HCT116 (cell line): ENCODE data around the gene WDSUB1. TPM values are rescaled to one million over a fixed set of nuclear protein-coding genes. Genes with fewer than 3 reads are reported as not detected.

Experiments used
- ATAC-seq: fragments of 200-7000 bp; cut with Tn5 transposase; 2 replicates; pipeline ENCODE4 v1.9.1; 2020; ENCODE audit warnings: mild to moderate bottlenecking, moderate library complexity
- BruUV-seq: library from RNA; stranded (reverse); fragments of 400-500 nt; replicated peaks from 2 replicates; lab custom pipeline; 2021; lab: Mats Ljungman, UMichigan
- CTCF ChIA-PET: fragments of 300-600 bp; sonication (Branson Sonifier 250); formaldehyde crosslinking; loops from one replicate; lab custom pipeline; 2021; ENCODE audit warnings: antibody characterized with exemption; lab: Charles Lee
- POLR2A ChIA-PET: fragments of 300-600, 350-600 bp; sonication (Branson Sonifier 250); formaldehyde crosslinking; loops from one replicate; lab custom pipeline; 2021; ENCODE audit warnings: antibody characterized with exemption; lab: Charles Lee
- RAD21 ChIA-PET, 2 experiments: fragments of 300-600 bp; sonication (Branson Sonifier 250); formaldehyde crosslinking; loops; one replicate each; lab custom pipeline; 2023; ENCODE audit warnings: low total read pairs in 2 of 2; ENCODE audit not compliant: uncharacterized antibody in 2 of 2, unreplicated experiment in 2 of 2, low non-redundant PET in 1 of 2; lab: Charles Lee
- DNase-seq: peaks from one replicate; pipeline ENCODE4 v3.0.0-alpha.2; 2010; ENCODE audit warnings: low read depth, low spot score
- H2AFZ ChIP-seq: fragments of 200-600 bp; shearing (Covaris generic), sonication (generic); 2 replicates; pipeline ENCODE4 v1.6.1; 2017; ENCODE audit warnings: low read depth, mixed run types, mixed read lengths, antibody characterized with exemption, low read length; ENCODE audit not compliant: poor library complexity, severe bottlenecking
- H3K27ac ChIP-seq: 2 replicates; pipeline ENCODE4 v1.5.1; 2012; ENCODE audit warnings: low read depth, low read length
- H3K27me3 ChIP-seq: fragments of 200-600 bp; sonication (generic); 2 replicates; pipeline ENCODE4 v1.6.1; 2016; ENCODE audit warnings: mixed run types, low read length, mixed read lengths; ENCODE audit not compliant: insufficient read depth
- H3K36me3 ChIP-seq, 2 experiments: fragments of 200-500 bp in 1 of 2; fragments of 200-600 bp in 1 of 2; sonication (Bioruptor generic) in 1 of 2; sonication (generic) in 1 of 2; 2 replicates each; pipeline versions ENCODE4 v1.5.1 to v1.6.1; 2014 to 2016; ENCODE audit warnings: low read length in 2 of 2, inconsistent platforms in 1 of 2, mixed read lengths in 1 of 2, mixed run types in 1 of 2; ENCODE audit not compliant: insufficient read depth in 2 of 2, control insufficient read depth in 1 of 2
- H3K4me1 ChIP-seq, 2 experiments: fragments of 200-600 bp in 1 of 2; sonication (generic) in 1 of 2; 2 replicates each; pipeline versions ENCODE4 v1.5.1 to v1.6.1; 2012 to 2017; ENCODE audit warnings: low read length in 2 of 2, inconsistent platforms in 1 of 2, mild to moderate bottlenecking in 1 of 2, mixed read lengths in 1 of 2, mixed run types in 1 of 2, moderate library complexity in 1 of 2; ENCODE audit not compliant: insufficient read depth in 2 of 2, control insufficient read depth in 1 of 2
- H3K4me2 ChIP-seq: fragments of 200-600 bp; sonication (generic); 2 replicates; pipeline ENCODE4 v1.6.1; 2017; ENCODE audit warnings: mixed run types, low read length, mixed read lengths
- H3K4me3 ChIP-seq, 2 experiments: fragments of 200-600 bp in 1 of 2; sonication (generic) in 1 of 2; replicated peaks in 1 of 2; 2 replicates each; pipeline ENCODE4 v1.5.1; 2011 to 2016; ENCODE audit warnings: low read length in 2 of 2, control low read depth in 1 of 2, low read depth in 1 of 2, mild to moderate bottlenecking in 1 of 2, mixed read lengths in 1 of 2, mixed run types in 1 of 2
- H3K79me2 ChIP-seq: fragments of 200-600 bp; sonication (generic); 2 replicates; pipeline ENCODE4 v1.6.1; 2017; ENCODE audit warnings: mild to moderate bottlenecking, mixed run types, low read length, moderate library complexity, mixed read lengths; ENCODE audit not compliant: insufficient read depth
- H3K9ac ChIP-seq: fragments of 200-600 bp; sonication (generic); 2 replicates; pipeline ENCODE4 v1.6.1; 2016; ENCODE audit warnings: low read length, mixed read lengths
- H3K9me2 ChIP-seq: fragments of 200-600 bp; sonication (generic), shearing (Covaris generic); 2 replicates; pipeline ENCODE4 v1.6.1; 2017; ENCODE audit warnings: mixed run types, mild to moderate bottlenecking, moderate library complexity; ENCODE audit not compliant: insufficient read depth
- H3K9me3 ChIP-seq, 2 experiments: fragments of 200-500 bp in 1 of 2; fragments of 200-600 bp in 1 of 2; sonication (Bioruptor generic) in 1 of 2; sonication (generic) in 1 of 2; 2 replicates each; pipeline ENCODE4 v1.6.1; 2014 to 2017; ENCODE audit warnings: low read length in 2 of 2, mixed read lengths in 2 of 2, inconsistent platforms in 1 of 2, low read depth in 1 of 2, mild to moderate bottlenecking in 1 of 2, mixed run types in 1 of 2, moderate library complexity in 1 of 2; ENCODE audit not compliant: control insufficient read depth in 1 of 2, insufficient read depth in 1 of 2
- H4K20me1 ChIP-seq: fragments of 200-600 bp; sonication (generic), shearing (Covaris generic); 2 replicates; pipeline ENCODE4 v1.6.1; 2017; ENCODE audit warnings: mixed run types, mild to moderate bottlenecking, moderate library complexity; ENCODE audit not compliant: insufficient read depth
- CEBPB ChIP-seq: IDR thresholded peaks from 2 replicates; pipeline ENCODE4 v1.6.1; 2012; ENCODE audit warnings: low read depth
- EGR1 ChIP-seq: IDR thresholded peaks from 2 replicates; pipeline ENCODE4 v1.6.1; 2012; ENCODE audit warnings: low read depth
- EZH2 ChIP-seq: fragments of 200-600 bp; sonication (generic); IDR thresholded peaks from 2 replicates; pipeline ENCODE4 v1.6.1; 2017; ENCODE audit warnings: antibody characterized with exemption, mixed run types
- EZH2phosphoT487 ChIP-seq: fragments of 200-600 bp; IDR thresholded peaks from 2 replicates; pipeline ENCODE4 v1.6.1; 2018; ENCODE audit warnings: antibody characterized with exemption, borderline replicate concordance
- JUND ChIP-seq: IDR thresholded peaks from 2 replicates; pipeline ENCODE4 v1.6.1; 2012
- RAD21 ChIP-seq: IDR thresholded peaks from 2 replicates; pipeline ENCODE4 v1.6.1; 2012; ENCODE audit warnings: low read depth, mild to moderate bottlenecking
- SIN3A ChIP-seq: IDR thresholded peaks from 2 replicates; pipeline ENCODE4 v1.6.1; 2012; ENCODE audit warnings: low read depth
- SP1 ChIP-seq: IDR thresholded peaks from 2 replicates; pipeline ENCODE4 v1.6.1; 2012; ENCODE audit warnings: low read depth
- SRF ChIP-seq: IDR thresholded peaks from 2 replicates; pipeline ENCODE4 v1.6.1; 2012; ENCODE audit warnings: low read depth
- TCF7L2 ChIP-seq: IDR thresholded peaks from 2 replicates; pipeline ENCODE4 v1.7.0; 2011; ENCODE audit warnings: borderline replicate concordance, inconsistent platforms; ENCODE audit not compliant: insufficient read depth, insufficient read length; ENCODE audit errors: extremely low read depth
- YY1 ChIP-seq: IDR thresholded peaks from 2 replicates; pipeline ENCODE4 v1.6.1; 2011; ENCODE audit warnings: low read length, low read depth, moderate library complexity, mild to moderate bottlenecking; ENCODE audit not compliant: insufficient replicate concordance; ENCODE audit errors: extremely low read depth
- ZFX ChIP-seq: fragments of 450-650 bp; IDR thresholded peaks from 2 replicates; pipeline ENCODE4 v1.6.1; 2017
- intact Hi-C: fragments of 100-400 bp; cut with micrococcal nuclease; formaldehyde crosslinking; loops from 2 replicates; pipeline ENCODE4 v1.10.0; 2022
- total RNA-seq: library from RNA; stranded (reverse); gene quantifications from one replicate; pipeline ENCODE4 v1.2.1, GENCODE V29; 2021; ENCODE audit not compliant: unreplicated experiment
- TF ChIP-seq, protein P1 (sequence below): IDR thresholded peaks from 2 replicates; pipeline ENCODE4 v1.6.1; 2011; ENCODE audit warnings: mild to moderate bottlenecking, low read length, moderate library complexity; ENCODE audit not compliant: insufficient replicate concordance; ENCODE audit errors: extremely low read depth
- TF ChIP-seq, protein P2 (sequence below): IDR thresholded peaks from 2 replicates; pipeline ENCODE4 v1.6.1; 2012
- TF ChIP-seq, protein P3 (sequence below), 3 experiments: fragments of 200-600 bp in 1 of 3; sonication (generic) in 1 of 3; IDR thresholded peaks in 2 of 3; conservative IDR thresholded peaks in 1 of 3; 2 replicates each; pipeline ENCODE4 v1.5.1; 2012 to 2017; ENCODE audit warnings: low read depth in 2 of 3, low read length in 2 of 3, antibody characterized with exemption in 1 of 3, borderline replicate concordance in 1 of 3, control low read depth in 1 of 3, mild to moderate bottlenecking in 1 of 3, mixed read lengths in 1 of 3, mixed run types in 1 of 3, moderate library complexity in 1 of 3; ENCODE audit not compliant: insufficient read depth in 1 of 3
- TF ChIP-seq, protein P4 (sequence below): IDR thresholded peaks from 2 replicates; pipeline ENCODE4 v1.6.1; 2012; ENCODE audit warnings: low read depth

Gene WDSUB1
- total RNA-seq, 1 experiment from 2014 or later, result 8.8 TPM

DNA sequence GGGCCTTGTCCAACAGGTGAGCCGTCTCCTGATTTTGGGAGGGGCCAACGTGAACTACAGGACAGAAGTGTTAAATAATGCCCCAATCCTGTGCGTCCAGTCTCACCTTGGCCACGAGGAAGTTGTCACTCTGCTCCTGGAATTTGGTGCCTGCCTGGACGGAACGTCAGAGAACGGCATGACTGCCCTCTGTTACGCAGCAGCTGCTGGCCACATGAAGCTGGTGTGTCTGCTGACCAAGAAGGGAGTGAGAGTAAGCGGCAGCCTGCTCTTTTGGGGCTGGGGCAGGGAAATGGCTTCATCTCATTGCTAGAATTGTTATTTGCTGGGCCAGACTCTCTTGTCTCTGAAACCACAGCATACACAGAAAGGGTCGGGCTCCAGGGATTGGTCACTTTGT lies 92.3 kb downstream of the WDSUB1 start:
- TF ChIP-seq CEBPB (no peak), SRF (no peak), EZH2phosphoT487 (no peak), TCF7L2 (no peak), EZH2 (no peak), YY1 (no peak), RAD21 (no peak), JUND (no peak), EGR1 (no peak), SIN3A (no peak), ZFX (no peak), SP1 (no peak)
- TF ChIP-seq, protein P1, sequence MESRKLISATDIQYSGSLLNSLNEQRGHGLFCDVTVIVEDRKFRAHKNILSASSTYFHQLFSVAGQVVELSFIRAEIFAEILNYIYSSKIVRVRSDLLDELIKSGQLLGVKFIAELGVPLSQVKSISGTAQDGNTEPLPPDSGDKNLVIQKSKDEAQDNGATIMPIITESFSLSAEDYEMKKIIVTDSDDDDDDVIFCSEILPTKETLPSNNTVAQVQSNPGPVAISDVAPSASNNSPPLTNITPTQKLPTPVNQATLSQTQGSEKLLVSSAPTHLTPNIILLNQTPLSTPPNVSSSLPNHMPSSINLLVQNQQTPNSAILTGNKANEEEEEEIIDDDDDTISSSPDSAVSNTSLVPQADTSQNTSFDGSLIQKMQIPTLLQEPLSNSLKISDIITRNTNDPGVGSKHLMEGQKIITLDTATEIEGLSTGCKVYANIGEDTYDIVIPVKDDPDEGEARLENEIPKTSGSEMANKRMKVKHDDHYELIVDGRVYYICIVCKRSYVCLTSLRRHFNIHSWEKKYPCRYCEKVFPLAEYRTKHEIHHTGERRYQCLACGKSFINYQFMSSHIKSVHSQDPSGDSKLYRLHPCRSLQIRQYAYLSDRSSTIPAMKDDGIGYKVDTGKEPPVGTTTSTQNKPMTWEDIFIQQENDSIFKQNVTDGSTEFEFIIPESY, result no peak
- TF ChIP-seq, protein P2, sequence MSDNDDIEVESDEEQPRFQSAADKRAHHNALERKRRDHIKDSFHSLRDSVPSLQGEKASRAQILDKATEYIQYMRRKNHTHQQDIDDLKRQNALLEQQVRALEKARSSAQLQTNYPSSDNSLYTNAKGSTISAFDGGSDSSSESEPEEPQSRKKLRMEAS, result no peak
- TF ChIP-seq, protein P3, sequence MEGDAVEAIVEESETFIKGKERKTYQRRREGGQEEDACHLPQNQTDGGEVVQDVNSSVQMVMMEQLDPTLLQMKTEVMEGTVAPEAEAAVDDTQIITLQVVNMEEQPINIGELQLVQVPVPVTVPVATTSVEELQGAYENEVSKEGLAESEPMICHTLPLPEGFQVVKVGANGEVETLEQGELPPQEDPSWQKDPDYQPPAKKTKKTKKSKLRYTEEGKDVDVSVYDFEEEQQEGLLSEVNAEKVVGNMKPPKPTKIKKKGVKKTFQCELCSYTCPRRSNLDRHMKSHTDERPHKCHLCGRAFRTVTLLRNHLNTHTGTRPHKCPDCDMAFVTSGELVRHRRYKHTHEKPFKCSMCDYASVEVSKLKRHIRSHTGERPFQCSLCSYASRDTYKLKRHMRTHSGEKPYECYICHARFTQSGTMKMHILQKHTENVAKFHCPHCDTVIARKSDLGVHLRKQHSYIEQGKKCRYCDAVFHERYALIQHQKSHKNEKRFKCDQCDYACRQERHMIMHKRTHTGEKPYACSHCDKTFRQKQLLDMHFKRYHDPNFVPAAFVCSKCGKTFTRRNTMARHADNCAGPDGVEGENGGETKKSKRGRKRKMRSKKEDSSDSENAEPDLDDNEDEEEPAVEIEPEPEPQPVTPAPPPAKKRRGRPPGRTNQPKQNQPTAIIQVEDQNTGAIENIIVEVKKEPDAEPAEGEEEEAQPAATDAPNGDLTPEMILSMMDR (IDR thresholded peaks at IDR 0.05 in 2 of 3, conservative IDR thresholded peaks at IDR 0.05 in 1 of 3; ENCODE audit: borderline replicate concordance in 1 of 3, insufficient read depth in 1 of 3, low read depth in 2 of 3, low read length in 2 of 3), result no peak
- TF ChIP-seq, protein P4, sequence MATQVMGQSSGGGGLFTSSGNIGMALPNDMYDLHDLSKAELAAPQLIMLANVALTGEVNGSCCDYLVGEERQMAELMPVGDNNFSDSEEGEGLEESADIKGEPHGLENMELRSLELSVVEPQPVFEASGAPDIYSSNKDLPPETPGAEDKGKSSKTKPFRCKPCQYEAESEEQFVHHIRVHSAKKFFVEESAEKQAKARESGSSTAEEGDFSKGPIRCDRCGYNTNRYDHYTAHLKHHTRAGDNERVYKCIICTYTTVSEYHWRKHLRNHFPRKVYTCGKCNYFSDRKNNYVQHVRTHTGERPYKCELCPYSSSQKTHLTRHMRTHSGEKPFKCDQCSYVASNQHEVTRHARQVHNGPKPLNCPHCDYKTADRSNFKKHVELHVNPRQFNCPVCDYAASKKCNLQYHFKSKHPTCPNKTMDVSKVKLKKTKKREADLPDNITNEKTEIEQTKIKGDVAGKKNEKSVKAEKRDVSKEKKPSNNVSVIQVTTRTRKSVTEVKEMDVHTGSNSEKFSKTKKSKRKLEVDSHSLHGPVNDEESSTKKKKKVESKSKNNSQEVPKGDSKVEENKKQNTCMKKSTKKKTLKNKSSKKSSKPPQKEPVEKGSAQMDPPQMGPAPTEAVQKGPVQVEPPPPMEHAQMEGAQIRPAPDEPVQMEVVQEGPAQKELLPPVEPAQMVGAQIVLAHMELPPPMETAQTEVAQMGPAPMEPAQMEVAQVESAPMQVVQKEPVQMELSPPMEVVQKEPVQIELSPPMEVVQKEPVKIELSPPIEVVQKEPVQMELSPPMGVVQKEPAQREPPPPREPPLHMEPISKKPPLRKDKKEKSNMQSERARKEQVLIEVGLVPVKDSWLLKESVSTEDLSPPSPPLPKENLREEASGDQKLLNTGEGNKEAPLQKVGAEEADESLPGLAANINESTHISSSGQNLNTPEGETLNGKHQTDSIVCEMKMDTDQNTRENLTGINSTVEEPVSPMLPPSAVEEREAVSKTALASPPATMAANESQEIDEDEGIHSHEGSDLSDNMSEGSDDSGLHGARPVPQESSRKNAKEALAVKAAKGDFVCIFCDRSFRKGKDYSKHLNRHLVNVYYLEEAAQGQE, result no peak
- ChIA-PET CTCF (no interaction called here), POLR2A (no interaction called here), RAD21 (no interaction called here)
- BruUV-seq, result no TSS peak
- no peak overlapping the region for H3K4me3 ChIP-seq
- ATAC-seq (no peak), DNase-seq (no peak)
- no peak overlapping the region for H3K4me2 ChIP-seq
- H3K9me2 ChIP-seq, result no peaks in the 10 kb centered on the region
- no peaks in the 10 kb centered on the region for H3K27me3 ChIP-seq
- H3K36me3 ChIP-seq, result peaks cover 4 to 5% of the 10 kb centered on the region in 2 experiments; a peak in 2 of 4 replicates
- no peaks in the 10 kb centered on the region for H3K9me3 ChIP-seq
- intact Hi-C loops, result no loop called here
- H3K4me1 ChIP-seq, result no peaks in the 10 kb centered on the region
- H3K27ac ChIP-seq, result no peak overlapping the region
- H3K9ac ChIP-seq, result no peak overlapping the region
- H3K79me2 ChIP-seq, result no peaks in the 10 kb centered on the region
- no peaks in the 10 kb centered on the region for H4K20me1 ChIP-seq
- H2AFZ ChIP-seq, result no peak overlapping the region
